ENCODE measurements around the gene CFAP221. TPM values are rescaled to one million over a fixed set of nuclear protein-coding genes. Genes with fewer than 3 reads are reported as not detected.

The CFAP221 gene
- total RNA-seq, 4 donors from 2014 or later: 0.51 to 5.0 (median 3.7) TPM

DNA sequence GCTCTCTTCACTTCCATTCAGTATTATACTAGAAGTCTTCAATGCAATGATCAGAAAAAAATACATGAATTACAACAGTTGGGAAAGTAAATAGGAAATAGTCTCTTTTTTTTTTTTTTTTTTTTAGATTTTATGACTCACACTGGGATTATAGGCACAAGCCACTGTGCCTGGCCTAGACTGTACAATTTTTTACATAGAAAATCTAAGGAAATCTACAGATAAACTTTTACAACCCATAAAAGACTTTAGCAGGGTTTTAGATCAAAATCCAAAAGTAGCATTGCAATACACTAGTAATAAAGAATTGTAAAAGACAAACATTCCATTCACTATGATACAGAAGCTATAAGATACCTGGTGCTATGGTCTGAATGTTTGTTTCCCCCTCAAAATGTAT, 39.0 kb downstream of the CFAP221 start:
- Histone ChIP-seq H3K27me3 (no peaks in the 10 kb centered on the region), H3K36me3 (no peaks in the 10 kb centered on the region), H3K4me3 (no peak overlapping the region), H3K4me1 (no peaks in the 10 kb centered on the region), H3K27ac (no peak overlapping the region), H3K9me3 (no peaks in the 10 kb centered on the region)
- DNase-seq: no peak
- TF ChIP-seq, protein P1, sequence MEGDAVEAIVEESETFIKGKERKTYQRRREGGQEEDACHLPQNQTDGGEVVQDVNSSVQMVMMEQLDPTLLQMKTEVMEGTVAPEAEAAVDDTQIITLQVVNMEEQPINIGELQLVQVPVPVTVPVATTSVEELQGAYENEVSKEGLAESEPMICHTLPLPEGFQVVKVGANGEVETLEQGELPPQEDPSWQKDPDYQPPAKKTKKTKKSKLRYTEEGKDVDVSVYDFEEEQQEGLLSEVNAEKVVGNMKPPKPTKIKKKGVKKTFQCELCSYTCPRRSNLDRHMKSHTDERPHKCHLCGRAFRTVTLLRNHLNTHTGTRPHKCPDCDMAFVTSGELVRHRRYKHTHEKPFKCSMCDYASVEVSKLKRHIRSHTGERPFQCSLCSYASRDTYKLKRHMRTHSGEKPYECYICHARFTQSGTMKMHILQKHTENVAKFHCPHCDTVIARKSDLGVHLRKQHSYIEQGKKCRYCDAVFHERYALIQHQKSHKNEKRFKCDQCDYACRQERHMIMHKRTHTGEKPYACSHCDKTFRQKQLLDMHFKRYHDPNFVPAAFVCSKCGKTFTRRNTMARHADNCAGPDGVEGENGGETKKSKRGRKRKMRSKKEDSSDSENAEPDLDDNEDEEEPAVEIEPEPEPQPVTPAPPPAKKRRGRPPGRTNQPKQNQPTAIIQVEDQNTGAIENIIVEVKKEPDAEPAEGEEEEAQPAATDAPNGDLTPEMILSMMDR (IDR thresholded peaks at IDR 0.05): no peak
- no peak for TF ChIP-seq POLR2A (IDR thresholded peaks at IDR 0.05)
- intact Hi-C loops (cut with DNase I; ENCODE audit: low total_unique reads): no loop called here

DNA sequence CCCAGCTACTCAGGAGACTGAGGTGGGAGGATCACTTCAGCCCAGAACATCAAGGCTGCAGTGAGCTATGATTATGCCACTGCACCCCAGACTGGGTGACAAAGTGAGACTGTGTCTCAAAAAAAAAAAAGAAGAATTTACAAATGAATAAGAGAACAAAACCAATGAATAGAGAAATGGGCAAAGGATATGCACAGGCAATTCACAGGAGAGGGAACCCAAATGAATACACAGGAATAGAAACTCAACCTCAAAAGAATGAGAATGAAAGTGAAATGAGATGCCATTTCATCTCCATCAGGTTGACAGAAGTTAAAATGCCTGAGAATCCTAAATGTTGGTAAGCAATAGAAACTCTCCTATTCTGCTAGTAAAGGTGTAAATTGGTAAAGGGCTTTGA, 40.2 kb downstream of the CFAP221 start:
- H3K27ac ChIP-seq: no peak overlapping the region
- no peaks in the 10 kb centered on the region for H3K4me1 ChIP-seq
- no peak for DNase-seq
- no peaks in the 10 kb centered on the region for H3K36me3 ChIP-seq
- no peaks in the 10 kb centered on the region for H3K9me3 ChIP-seq
- no peaks in the 10 kb centered on the region for H3K27me3 ChIP-seq
- intact Hi-C loops (cut with DNase I; ENCODE audit: low total_unique reads): no loop called here
- H3K4me3 ChIP-seq: no peak overlapping the region
- TF ChIP-seq, protein P1 (IDR thresholded peaks at IDR 0.05): no peak
- TF ChIP-seq POLR2A (IDR thresholded peaks at IDR 0.05): no peak

DNA sequence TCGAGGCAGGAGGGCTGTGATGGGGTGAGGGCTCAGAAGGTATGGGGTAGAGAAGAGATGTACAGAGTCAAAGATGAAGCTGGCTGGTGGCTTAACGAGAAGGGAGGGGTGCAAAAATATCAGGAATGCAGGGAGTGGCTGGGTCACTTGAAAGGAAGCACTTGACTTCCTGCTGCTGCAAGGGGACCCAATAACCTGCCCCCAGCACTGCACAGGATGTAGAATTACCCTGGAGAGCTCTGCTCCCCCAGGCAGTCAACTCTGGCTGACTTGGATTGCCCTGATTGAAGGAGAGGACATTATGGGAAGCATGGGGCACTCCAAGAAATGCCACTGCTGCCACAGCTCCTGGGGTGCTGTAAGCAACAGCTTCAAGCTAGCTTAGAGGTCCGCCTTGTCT, 41.8 kb downstream of the CFAP221 start:
- Histone ChIP-seq H3K36me3 (no peaks in the 10 kb centered on the region), H3K9me3 (no peaks in the 10 kb centered on the region), H3K27me3 (no peaks in the 10 kb centered on the region), H3K27ac (no peak overlapping the region), H3K4me1 (no peaks in the 10 kb centered on the region), H3K4me3 (no peak overlapping the region)
- intact Hi-C loops (cut with DNase I; ENCODE audit: low total_unique reads): no loop called here
- no peak for DNase-seq
- no peak for TF ChIP-seq POLR2A (IDR thresholded peaks at IDR 0.05)
- TF ChIP-seq, protein P1 (IDR thresholded peaks at IDR 0.05): no peak

DNA sequence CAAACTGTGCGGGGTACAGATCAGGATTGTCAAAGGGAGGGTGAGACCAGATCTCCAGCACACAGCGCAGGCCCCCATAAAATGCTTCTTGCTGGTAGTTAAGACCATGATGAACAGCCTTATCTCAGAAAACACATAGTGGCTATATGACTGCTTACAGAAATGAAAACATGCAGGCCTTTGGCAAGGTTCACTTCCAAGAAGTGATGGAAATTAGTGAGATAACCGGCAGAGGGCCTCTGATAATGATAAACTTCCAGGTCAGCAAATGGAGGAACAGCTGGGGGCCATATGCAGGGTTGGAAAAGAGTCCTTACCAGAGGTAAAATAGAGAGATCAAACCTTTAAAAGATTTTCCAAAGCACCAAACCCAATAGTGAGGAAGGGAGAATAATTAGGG, 46.6 kb downstream of the CFAP221 start:
- intact Hi-C loops (cut with DNase I; ENCODE audit: low total_unique reads): no loop called here
- H3K4me3 ChIP-seq: no peak overlapping the region
- no peaks in the 10 kb centered on the region for H3K4me1 ChIP-seq
- no peaks in the 10 kb centered on the region for H3K36me3 ChIP-seq
- no peaks in the 10 kb centered on the region for H3K27me3 ChIP-seq
- TF ChIP-seq, protein P1 (IDR thresholded peaks at IDR 0.05): no peak
- TF ChIP-seq POLR2A (IDR thresholded peaks at IDR 0.05): no peak
- DNase-seq: no peak
- H3K27ac ChIP-seq: no peak overlapping the region
- H3K9me3 ChIP-seq: no peaks in the 10 kb centered on the region

DNA sequence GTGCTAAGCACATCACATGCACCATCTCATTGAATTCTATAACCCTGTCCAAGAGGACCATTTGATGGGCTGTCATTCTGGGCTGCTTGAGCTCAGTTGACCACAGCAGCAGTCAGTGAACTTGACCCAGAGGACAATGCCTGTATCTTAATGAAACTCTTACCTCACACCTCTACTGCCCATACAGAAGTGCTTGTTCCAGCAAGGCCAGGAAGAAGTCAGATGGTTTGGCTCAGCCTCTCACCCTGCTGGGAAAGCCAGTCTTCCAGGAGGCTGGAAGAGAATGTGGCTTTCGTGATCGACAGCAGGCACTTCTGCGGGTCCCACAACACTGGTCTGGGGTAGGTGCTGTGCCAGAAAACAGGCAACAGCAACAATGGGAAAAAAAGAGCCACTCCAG, 47.3 kb downstream of the CFAP221 start:
- no peak for DNase-seq
- H3K9me3 ChIP-seq: no peaks in the 10 kb centered on the region
- H3K4me1 ChIP-seq: no peaks in the 10 kb centered on the region
- no peak overlapping the region for H3K27ac ChIP-seq
- intact Hi-C loops (cut with DNase I; ENCODE audit: low total_unique reads): no loop called here
- no peaks in the 10 kb centered on the region for H3K27me3 ChIP-seq
- TF ChIP-seq POLR2A (IDR thresholded peaks at IDR 0.05): no peak
- TF ChIP-seq, protein P1 (IDR thresholded peaks at IDR 0.05): no peak
- no peak overlapping the region for H3K4me3 ChIP-seq
- H3K36me3 ChIP-seq: no peaks in the 10 kb centered on the region

Measured in uterus (tissue), 4 donors.